Measurements from ENCODE around the gene PLD1. TPM values are rescaled to one million over a fixed set of nuclear protein-coding genes. Genes with fewer than 3 reads are reported as not detected.

The PLD1 gene
- total and polyA plus RNA-seq, 2 of the 8 experiments (the other 6 are each of a cell fraction or from before 2014, with no cell fraction given) = 1.2 to 2.6 TPM

DNA sequence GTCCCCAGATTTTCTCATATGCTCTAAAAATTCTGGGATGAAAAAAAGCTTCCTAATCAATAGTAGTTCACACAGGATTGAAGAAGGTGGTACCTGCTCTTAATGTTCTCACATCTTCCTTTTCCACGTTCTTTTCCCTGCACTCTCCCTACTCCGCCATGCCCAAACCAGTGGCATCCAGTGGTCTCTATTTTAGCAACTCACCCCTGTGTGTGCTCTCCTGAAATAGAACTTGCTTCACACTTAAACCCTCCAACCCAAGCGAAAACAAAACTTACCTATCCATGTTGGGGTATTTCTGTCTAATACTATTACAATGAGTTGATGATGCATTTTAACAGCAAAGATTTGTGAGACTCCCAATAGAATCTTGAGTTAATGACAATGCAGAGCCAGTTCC, 148.8 kb downstream of the PLD1 start:
- DNase-seq (ENCODE audit: low read depth in 1 of 2, low spot score in 2 of 2) (no peak), FAIRE-seq (no peak)
- Histone ChIP-seq H2BK120ac (replicated peaks; ENCODE audit: low read depth, low read length) (no peak overlapping the region), H3K4me1 (replicated peaks in 1 of 4; ENCODE audit: control insufficient read depth in 3 of 4, insufficient read depth in 4 of 4, low read length in 3 of 4) (no peaks in the 10 kb centered on the region), H3K9ac (replicated peaks in 1 of 4; ENCODE audit: extremely low read depth in 1 of 4, low read depth in 3 of 4, low read length in 3 of 4) (no peak overlapping the region), H2BK5ac (ENCODE audit: low read depth, low read length) (no peak overlapping the region), H2BK15ac (ENCODE audit: low read length) (no peak overlapping the region), H2BK12ac (ENCODE audit: low read depth, low read length) (no peak overlapping the region), H3K14ac (ENCODE audit: insufficient read length) (no peak overlapping the region), H2BK20ac (ENCODE audit: low read length) (no peak overlapping the region), H3K18ac (ENCODE audit: extremely low read depth, low read length) (no peak overlapping the region), H3K9me3 (ENCODE audit: insufficient read depth in 2 of 2, low read depth in 1 of 2, low read length in 1 of 2) (no peaks in the 10 kb centered on the region), H2AFZ (ENCODE audit: low read length) (no peak overlapping the region), H3K4me2 (ENCODE audit: insufficient read depth in 1 of 2, low read depth in 2 of 2, low read length in 2 of 2) (no peak overlapping the region), H3K36me3 (ENCODE audit: control insufficient read depth in 2 of 4, insufficient read depth in 4 of 4, low read length in 3 of 4) (no peaks in the 10 kb centered on the region), H3K27me3 (replicated peaks in 1 of 4; ENCODE audit: control insufficient read depth in 3 of 4, extremely low read depth in 1 of 4, insufficient read depth in 3 of 4, low read length in 3 of 4) (no peaks in the 10 kb centered on the region), H3K56ac (replicated peaks; ENCODE audit: insufficient read length, low read depth, low read length) (no peak overlapping the region), H3K23me2 (ENCODE audit: low read depth, low read length) (no peaks in the 10 kb centered on the region), H3K23ac (ENCODE audit: insufficient read length) (no peak overlapping the region), H4K8ac (ENCODE audit: extremely low read depth, insufficient read depth, low read length) (no peak overlapping the region), H4K5ac (ENCODE audit: insufficient read length, low read depth, low read length) (no peak overlapping the region), H3K4me3 (ENCODE audit: extremely low read depth in 1 of 4, insufficient read depth in 2 of 4, low read depth in 3 of 4, low read length in 4 of 4) (no peak overlapping the region), H2AK5ac (ENCODE audit: low read depth, low read length) (no peak overlapping the region), H3K4ac (replicated peaks; ENCODE audit: insufficient read length, low read depth, low read length) (no peak overlapping the region), H4K91ac (replicated peaks; ENCODE audit: insufficient read length, low read length) (no peak overlapping the region), H3K79me1 (ENCODE audit: low read depth, low read length) (no peaks in the 10 kb centered on the region), H3K27ac (ENCODE audit: low read depth, low read length) (no peak overlapping the region), H4K20me1 (replicated peaks in 1 of 2; ENCODE audit: control insufficient read depth in 1 of 2, insufficient read depth in 2 of 2, low read length in 2 of 2) (no peaks in the 10 kb centered on the region), H3K79me2 (ENCODE audit: control insufficient read depth in 1 of 2, insufficient read depth in 2 of 2, low read length in 2 of 2) (no peaks in the 10 kb centered on the region)
- CTCF ChIA-PET (ENCODE audit: partially characterized antibody) = interaction anchor here (0.7 to 1.9 kb wide), 6 partner anchors 8 to 47 kb away, joined by 3 to 10 read pairs (median 4); no protein-coding TSS in a partner anchor
- WGBS, 2 experiments (ENCODE audit: extremely low coverage in 1 of 2, insufficient coverage in 1 of 2, insufficient read length in 1 of 2, insufficient replicate concordance in 2 of 2, low coverage in 1 of 2, low lambda C conversion rate in 2 of 2, missing lambda C conversion rate in 1 of 2) = 89% methylated on average over 3 of the region's 3 CpGs; no CpG with 5 or more reads in 1 of the 2 experiments
- POLR2A ChIA-PET (ENCODE audit: partially characterized antibody) = no interaction called here

All from H1 (cell line).